T follicular helper cell (primary cell): ENCODE measurements around the gene CCDC73.
"Not testable (repeated sequence)": the region's sequence is repeated elsewhere in the genome, so short reads cannot be mapped to it uniquely, and the experiment has no call there.

Experiments used
- DNase-seq: peaks from one replicate; pipeline ENCODE4 v3.0.0-alpha.2; 2020; ENCODE audit warnings: low read depth

CCDC73 gene

GRCh38 chr11:32705309-32706033, 89.0 kb downstream of the CCDC73 start:
- no peak for DNase-seq

GRCh38 chr11:32704775-32705174, 89.7 kb downstream of the CCDC73 start:
- DNase-seq: no peak

GRCh38 chr11:32704261-32704660, 90.2 kb downstream of the CCDC73 start:
- no peak for DNase-seq

GRCh38 chr11:32701616-32702015, 92.8 kb downstream of the CCDC73 start:
- no peak for DNase-seq

GRCh38 chr11:32698579-32698978, 95.9 kb downstream of the CCDC73 start:
- DNase-seq: no peak

- DNase-seq: no peak
Observed at GRCh38 chr11:32671051-32671450, 123.4 kb downstream of the CCDC73 start.

- no peak for DNase-seq
Observed at GRCh38 chr11:32659672-32660071, 134.8 kb downstream of the CCDC73 start.

GRCh38 chr11:32658639-32659406, 135.6 kb downstream of the CCDC73 start:
- no peak for DNase-seq

GRCh38 chr11:32643526-32643925, 150.9 kb downstream of the CCDC73 start:
- no peak for DNase-seq

- DNase-seq: no peak
Observed at GRCh38 chr11:32641361-32641760, 153.1 kb downstream of the CCDC73 start.

GRCh38 chr11:32635819-32636218, 158.6 kb downstream of the CCDC73 start:
- DNase-seq: no peak

GRCh38 chr11:32630844-32631243, 163.6 kb downstream of the CCDC73 start:
- no peak for DNase-seq

- DNase-seq: no peak
Observed at GRCh38 chr11:32616903-32617302, 177.6 kb downstream of the CCDC73 start.

- DNase-seq: no peak
Observed at GRCh38 chr11:32615422-32615821, 179.0 kb downstream of the CCDC73 start.

GRCh38 chr11:32613500-32614151, 180.8 kb downstream of the CCDC73 start:
- no peak for DNase-seq

GRCh38 chr11:32610797-32611352, 183.6 kb downstream of the CCDC73 start:
- DNase-seq: no peak

- not testable (repeated sequence) for DNase-seq
Observed at GRCh38 chr11:32608826-32609225, 185.6 kb downstream of the CCDC73 start.

GRCh38 chr11:32606220-32606619, 188.2 kb downstream of the CCDC73 start:
- no peak for DNase-seq

GRCh38 chr11:32602657-32603415, 191.6 kb downstream of the CCDC73 start:
- DNase-seq: no peak

GRCh38 chr11:32597921-32598320, 196.5 kb downstream of the CCDC73 start:
- DNase-seq: no peak

GRCh38 chr11:32596114-32596513, 198.3 kb downstream of the CCDC73 start:
- DNase-seq: not testable (repeated sequence)

- no peak for DNase-seq
Observed at GRCh38 chr11:32594272-32594671, 200.2 kb downstream of the CCDC73 start.
